ENCODE results near the gene TRIM62.
A peak's percentile ranks its signal among the peaks of the same experiment; 100 is the strongest.

Gene TRIM62

DNA sequence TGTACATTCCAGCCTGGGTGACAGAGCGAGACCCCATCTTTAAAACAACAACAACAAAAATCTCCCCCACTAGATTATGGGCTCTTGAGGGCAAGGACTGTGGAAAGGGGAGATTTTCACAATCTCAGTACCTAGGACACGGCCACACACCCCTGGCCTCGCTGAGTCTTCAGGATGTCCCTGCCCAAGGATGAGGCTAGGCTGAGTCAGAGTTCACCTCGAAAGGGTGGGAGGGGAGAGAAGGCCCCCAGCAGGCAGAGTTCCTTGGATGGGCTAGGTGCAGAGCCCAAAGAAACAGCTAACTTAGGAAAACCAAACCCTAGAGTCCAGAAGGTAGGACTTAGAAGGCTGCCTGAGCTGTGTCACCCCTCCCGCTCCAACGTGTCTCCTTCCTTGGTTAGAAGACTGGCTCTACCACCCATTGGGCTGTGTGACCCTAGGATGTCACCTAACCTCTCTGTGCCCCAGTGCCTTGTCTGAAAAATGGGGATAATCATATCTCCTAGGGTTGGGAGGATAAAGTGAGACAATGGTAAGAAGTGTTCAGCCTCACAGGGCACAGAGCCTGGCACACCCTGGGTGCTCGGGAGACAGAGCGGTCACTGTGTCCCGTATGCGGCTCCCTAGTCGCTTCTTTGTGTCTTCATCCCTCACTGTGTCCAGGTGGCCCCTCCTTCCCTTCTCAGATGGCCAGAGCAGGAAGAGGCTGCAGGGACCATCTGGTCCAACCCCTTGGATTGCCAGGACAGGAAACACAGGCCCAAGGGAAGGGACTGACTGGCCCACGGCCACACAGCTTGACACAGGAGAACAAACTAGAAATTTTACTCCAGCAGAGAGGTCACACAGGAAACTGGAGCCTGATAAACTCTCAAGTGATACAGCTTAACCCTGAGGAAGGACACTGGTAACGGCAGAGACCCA, 11.2 kb downstream of the TRIM62 start:
- H3K9me3 Mint-ChIP-seq = no peaks in the 10 kb centered on the region
- ATAC-seq = peak; percentile 46
- H3K4me1 Mint-ChIP-seq = peaks cover 27% of the 10 kb centered on the region
- H3K36me3 Mint-ChIP-seq = peaks cover 6% of the 10 kb centered on the region
- H3K4me3 Mint-ChIP-seq = no peak overlapping the region
- H3K27ac Mint-ChIP-seq = peak overlapping the region; percentile 75
- no peak for DNase-seq (ENCODE audit: low spot score in 2 of 2)

DNA sequence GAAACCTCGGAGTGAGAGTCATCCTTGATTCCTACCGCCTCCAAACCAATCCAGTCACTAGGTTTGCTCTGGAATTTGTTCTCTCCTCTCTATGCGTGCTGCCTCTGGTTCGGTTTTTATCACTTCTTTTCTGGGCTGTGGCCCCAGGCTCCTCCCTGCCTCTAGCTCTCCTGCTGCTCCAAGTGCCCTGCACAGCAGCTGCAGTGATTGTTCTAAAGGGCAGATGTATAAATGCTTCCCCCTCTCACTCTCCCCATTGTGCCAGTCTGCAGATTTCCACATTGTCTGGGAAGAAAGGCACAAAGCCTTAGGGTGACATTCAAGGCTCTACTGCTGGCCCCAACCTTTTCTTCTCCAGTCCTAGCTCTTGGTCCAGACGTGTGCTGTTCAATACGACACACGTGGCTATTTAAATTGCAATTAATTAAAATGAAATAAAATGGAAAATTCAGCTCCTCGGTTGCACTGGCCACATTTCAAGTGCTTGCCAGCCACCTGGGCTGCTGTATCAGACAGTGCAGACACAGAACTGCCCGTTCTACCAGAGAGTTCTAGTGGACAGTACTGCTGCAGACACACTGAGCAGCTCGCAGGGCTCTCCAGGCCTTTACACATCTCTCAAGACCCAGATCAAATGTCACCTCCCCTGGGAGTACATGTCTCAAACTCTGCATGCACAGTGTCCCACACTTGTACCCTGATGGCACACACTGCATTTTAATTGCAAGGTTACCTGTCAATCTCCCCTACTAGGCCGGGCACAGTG, 12.4 kb downstream of the TRIM62 start:
- Mint-ChIP-seq H3K4me1 (peaks cover 29% of the 10 kb centered on the region), H3K36me3 (peaks cover 6% of the 10 kb centered on the region), H3K27ac (peak overlapping the region; percentile 75), H3K4me3 (no peak overlapping the region), H3K9me3 (no peaks in the 10 kb centered on the region)
- no peak for ATAC-seq
- DNase-seq (ENCODE audit: low spot score in 2 of 2) = no peak

DNA sequence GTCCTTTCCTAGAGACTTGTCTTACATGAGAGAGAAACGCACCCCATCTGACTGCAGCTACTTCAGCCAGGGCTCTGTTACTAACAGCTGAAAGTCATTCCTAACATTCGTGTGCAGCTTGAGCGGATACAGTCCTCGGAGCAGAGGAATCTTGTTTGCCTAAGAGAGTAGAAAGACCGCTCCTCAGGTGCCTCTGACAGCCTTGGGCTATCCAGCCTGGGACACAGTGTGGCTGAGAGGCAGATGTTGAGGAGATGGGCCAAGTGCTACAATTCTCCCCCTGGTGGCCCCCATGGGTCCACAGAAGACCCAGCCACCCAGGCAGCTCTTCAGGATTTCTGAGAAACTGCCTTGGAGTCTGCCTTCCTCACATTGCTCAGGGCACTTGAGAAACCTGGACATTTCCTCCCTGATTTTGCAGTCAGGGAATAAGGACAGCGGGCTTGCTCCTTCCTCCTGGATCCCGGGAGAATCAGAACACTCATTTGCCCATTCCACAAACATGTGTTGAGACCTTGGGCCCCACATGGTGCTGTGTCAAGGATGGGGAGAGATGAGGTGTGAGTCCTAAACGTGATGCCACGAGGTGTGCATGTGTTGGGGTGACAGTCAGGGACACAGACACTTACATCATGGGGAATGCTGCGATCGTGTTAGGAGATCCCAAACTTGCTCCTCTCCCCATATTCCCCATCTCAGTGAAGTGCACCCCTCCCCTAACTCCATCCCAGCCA, 13.1 kb downstream of the TRIM62 start:
- Mint-ChIP-seq H3K27ac (no peak overlapping the region), H3K36me3 (peaks cover 6% of the 10 kb centered on the region), H3K4me1 (peaks cover 29% of the 10 kb centered on the region), H3K4me3 (no peak overlapping the region), H3K9me3 (no peaks in the 10 kb centered on the region)
- no peak for ATAC-seq
- DNase-seq (ENCODE audit: low spot score in 2 of 2) = no peak

DNA sequence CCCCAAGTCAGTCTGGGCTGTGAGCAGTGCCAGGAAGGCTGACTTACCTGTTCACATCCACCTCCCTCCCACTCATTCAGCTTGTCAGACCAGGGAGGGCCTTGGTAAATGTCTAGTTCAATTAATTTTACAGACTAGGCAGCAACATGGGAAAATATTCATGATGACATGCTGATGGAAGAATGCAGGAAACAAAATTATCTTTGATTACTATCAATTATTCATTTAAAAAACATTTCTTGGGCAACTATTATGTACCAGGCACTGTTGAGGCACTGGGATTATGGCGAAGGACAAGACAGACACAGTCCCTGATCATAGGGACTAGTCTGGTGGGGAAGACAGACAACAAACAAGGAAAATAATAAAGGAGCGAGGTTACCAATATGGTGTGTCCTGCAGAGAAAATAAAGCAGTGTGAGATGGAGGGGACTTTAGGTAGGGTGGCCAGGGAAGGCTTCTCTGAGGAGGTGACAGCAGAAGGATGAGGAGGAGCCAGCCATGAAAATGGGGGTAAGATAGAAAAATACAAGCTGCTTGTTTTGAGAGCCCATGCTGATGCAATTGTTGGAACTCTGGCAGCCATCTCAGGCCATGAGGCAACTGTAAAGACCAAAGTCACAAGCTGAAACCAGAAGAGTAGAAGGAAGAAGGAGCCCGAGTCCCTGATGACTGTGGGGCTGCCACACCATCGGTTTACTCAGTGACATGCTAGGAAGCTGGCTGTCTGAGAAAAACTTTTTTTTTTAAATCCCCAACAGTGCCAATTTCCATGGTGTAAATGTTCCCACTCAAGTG, 14.0 kb downstream of the TRIM62 start:
- no peak overlapping the region for H3K4me3 Mint-ChIP-seq
- DNase-seq (ENCODE audit: low spot score in 2 of 2) = no peak
- peaks cover 24% of the 10 kb centered on the region for H3K4me1 Mint-ChIP-seq
- no peaks in the 10 kb centered on the region for H3K9me3 Mint-ChIP-seq
- ATAC-seq = no peak
- H3K27ac Mint-ChIP-seq = no peak overlapping the region
- peaks cover 6% of the 10 kb centered on the region for H3K36me3 Mint-ChIP-seq

DNA sequence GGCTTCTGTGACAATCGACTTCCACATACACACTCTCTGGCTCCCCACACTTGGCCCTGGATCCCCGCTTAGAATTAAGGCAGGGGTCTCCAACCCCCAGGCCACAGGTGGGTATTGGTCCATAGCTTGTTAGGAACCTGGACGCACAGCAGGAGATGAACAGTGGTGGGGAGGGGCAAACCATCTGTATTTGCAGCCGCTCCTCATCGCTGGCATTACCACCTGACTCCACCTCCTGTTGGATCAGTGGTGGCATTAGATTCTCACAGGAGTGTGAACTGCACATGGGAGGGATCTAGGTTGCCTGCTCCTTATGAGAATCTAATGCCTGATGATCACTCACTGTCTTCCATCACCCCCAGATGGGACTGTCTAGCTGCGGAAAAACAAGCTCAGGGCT, 16.0 kb downstream of the TRIM62 start:
- Mint-ChIP-seq H3K27ac (peak overlapping the region; percentile 71), H3K4me3 (no peak overlapping the region), H3K9me3 (no peaks in the 10 kb centered on the region), H3K4me1 (peaks cover 19% of the 10 kb centered on the region), H3K36me3 (peaks cover 6% of the 10 kb centered on the region)
- DNase-seq (ENCODE audit: low spot score in 2 of 2) (no peak), ATAC-seq (no peak)

DNA sequence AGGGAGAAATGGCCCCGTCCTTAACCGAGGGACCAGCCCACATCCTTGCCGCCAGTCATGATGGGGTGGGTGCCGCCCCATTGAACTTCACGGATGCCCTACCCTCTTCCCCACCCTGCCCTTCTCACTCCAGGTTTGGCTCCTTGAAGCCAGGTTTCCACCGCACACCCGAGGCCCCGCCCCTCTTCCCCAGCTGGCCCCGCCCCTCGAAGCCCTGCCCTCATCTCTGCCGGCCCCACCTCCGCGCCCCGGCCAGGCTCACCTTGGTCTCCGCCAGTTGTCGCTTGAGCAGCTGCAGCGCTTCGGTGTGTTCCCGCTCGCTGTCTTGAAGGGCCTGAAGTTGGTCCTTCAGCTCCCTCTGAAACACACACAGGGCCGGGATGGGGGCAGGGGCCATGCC, 16.6 kb downstream of the TRIM62 start:
- Mint-ChIP-seq H3K4me1 (peaks cover 13% of the 10 kb centered on the region), H3K4me3 (no peak overlapping the region), H3K9me3 (no peaks in the 10 kb centered on the region), H3K27ac (peak overlapping the region; percentile 71), H3K36me3 (peaks cover 6% of the 10 kb centered on the region)
- ATAC-seq (no peak), DNase-seq (ENCODE audit: low spot score in 2 of 2) (no peak)

DNA sequence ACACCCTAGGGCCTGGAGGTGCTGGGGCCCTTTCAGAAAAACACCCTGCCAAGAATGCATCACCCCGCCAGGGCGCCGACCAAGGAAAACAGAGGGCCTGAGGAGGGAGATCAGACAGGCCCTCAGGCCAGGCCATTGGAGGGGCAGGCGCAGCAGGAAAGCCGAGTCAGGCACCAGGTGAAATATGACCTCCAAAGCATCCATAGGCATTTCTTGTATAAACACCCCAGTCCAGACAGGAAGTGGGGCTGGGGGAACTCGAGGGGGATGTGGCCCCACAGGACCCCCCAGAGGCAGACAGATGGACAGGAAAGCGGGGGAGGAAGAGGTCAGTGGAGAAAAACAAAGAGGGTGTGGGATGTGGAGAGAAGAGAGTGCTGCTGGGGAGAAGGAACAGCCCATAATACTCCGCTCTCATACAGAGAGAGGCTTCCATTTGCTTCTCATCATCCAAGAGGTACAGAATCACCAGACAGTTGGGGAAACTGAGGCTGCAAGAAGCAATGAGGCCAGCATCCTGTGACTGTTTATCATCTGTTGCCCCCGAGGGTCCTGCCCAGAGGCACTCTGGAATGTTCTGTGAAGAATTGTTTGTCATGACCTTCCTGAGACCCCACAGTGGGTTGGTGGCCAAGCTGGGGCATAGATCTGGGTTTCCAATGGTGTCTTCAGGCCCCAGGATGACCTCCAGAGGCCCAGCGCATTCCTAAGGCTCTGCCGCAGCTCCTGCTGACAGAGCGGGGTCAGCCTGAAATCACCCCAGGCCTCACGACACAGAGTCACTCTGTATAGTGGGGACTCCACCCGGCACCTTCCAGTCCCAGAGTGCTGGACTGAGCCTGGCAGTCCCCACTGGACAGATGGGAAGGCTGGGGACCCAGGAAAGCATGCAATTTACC, 18.0 kb downstream of the TRIM62 start:
- Mint-ChIP-seq H3K36me3 (peaks cover 6% of the 10 kb centered on the region), H3K4me3 (no peak overlapping the region), H3K27ac (peak overlapping the region; percentile 33), H3K9me3 (no peaks in the 10 kb centered on the region), H3K4me1 (peaks cover 5% of the 10 kb centered on the region)
- DNase-seq (ENCODE audit: low spot score in 2 of 2) = no peak
- ATAC-seq = no peak

DNA sequence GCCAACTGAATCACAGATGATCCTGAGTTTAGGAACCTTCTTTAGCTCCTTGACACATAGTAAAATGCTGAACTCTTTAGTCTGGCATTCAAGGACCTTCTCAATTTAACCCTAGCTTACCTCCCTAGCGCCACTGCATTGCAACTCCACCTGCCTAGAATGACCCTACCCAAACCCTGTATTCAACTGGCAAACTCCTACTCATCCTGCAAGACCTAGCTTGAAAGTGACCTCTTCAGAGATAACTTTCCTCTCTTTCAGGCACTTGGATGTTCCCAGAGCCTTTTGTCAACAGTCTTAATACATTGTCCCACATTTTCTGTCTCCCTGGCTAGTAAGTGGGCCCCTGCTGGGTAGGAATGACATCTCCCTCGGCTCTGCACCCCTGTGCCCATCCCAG, 19.7 kb downstream of the TRIM62 start:
- Mint-ChIP-seq H3K4me1 (peaks cover 5% of the 10 kb centered on the region), H3K36me3 (peaks cover 6% of the 10 kb centered on the region), H3K27ac (peak overlapping the region; percentile 75)

DNA sequence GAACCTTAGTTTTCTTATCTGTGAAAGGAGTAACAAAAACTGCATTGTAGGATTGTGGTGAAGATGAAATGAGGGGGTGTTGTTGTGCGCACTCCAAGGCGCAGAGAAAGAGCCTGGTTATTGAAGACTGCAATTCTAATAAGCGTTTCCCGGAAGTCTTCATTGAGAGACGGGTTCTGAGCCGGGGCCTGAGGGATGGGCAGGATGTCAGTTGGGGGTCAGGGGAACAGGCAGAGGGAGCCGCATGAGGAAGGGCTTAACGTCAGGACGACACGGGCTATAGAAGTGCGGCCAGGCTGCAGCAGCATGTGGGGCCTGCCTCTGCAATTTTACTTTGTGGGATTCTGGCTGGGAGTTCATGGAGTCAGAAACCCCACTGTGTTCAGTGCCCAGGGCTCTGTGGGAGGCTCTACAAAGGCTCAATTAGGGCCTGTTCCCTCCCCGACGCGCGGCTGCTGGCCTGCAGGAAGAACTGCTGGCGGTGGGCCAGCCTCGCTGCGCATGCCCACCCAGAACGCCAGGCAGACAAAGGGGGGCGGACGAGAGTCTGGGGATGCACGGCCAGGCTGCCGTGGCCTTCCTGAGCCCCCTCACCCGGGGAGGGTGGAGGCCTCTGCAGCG, 20.7 kb downstream of the TRIM62 start:
- no peak for DNase-seq (ENCODE audit: low spot score in 2 of 2)
- Mint-ChIP-seq H3K9me3 (no peaks in the 10 kb centered on the region), H3K36me3 (no peaks in the 10 kb centered on the region)

More for the DNA sequence above, 19.7 kb downstream of the TRIM62 start:
- H3K9me3 Mint-ChIP-seq = no peaks in the 10 kb centered on the region
- no peak for ATAC-seq
- no peak for DNase-seq (ENCODE audit: low spot score in 2 of 2)
- no peak overlapping the region for H3K4me3 Mint-ChIP-seq

DNA sequence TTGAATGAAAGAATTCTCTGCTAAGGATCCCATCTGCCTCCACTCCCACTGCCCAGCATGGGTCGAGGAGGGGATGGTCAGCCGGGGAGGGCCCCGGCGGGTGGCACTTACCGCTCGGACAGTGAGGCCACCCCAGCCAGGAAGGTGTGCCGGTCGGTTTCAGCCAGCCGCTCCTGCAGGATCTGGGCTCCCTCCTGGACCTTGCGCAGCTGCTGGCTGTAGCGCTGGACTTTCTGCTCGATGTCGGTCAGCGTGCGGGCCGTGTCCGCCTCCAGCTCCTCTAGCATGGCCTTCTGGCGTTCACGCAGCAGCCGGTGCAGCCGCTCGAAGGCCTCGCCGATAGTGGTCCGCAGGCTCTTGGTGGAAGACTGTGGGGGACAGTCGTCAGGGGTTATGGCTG, 22.3 kb downstream of the TRIM62 start:
- no peak for ATAC-seq
- Mint-ChIP-seq H3K4me3 (no peak overlapping the region), H3K36me3 (no peaks in the 10 kb centered on the region), H3K27ac (peak overlapping the region; percentile 53), H3K4me1 (no peaks in the 10 kb centered on the region), H3K9me3 (no peaks in the 10 kb centered on the region)
- DNase-seq (ENCODE audit: low spot score in 2 of 2) = no peak

More for the DNA sequence above, 20.7 kb downstream of the TRIM62 start:
- Mint-ChIP-seq H3K4me1 (peaks cover 5% of the 10 kb centered on the region), H3K27ac (no peak overlapping the region), H3K4me3 (no peak overlapping the region)
- ATAC-seq = no peak

DNA sequence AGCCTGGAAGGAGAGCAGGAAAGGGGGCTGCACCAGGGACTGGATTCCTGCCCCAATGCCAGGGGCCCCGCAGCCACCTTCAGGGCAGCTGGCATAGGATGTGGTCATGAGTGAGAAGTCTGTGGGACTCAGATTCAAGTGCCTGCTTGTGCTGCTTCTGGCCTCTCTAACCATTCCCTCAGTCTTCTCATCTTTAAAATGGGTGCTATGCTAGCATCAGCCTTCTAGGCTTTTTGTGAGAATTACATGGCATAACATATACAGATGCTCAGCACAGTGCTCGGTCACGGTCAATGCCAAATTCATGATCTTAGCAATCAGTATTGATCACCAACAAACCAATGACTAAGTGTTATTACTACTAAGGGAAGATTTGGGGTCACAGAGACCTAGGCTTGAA, 23.5 kb downstream of the TRIM62 start:
- Mint-ChIP-seq H3K4me1 (no peaks in the 10 kb centered on the region), H3K36me3 (no peaks in the 10 kb centered on the region), H3K4me3 (no peak overlapping the region), H3K9me3 (no peaks in the 10 kb centered on the region), H3K27ac (no peak overlapping the region)
- ATAC-seq (no peak), DNase-seq (ENCODE audit: low spot score in 2 of 2) (no peak)

DNA sequence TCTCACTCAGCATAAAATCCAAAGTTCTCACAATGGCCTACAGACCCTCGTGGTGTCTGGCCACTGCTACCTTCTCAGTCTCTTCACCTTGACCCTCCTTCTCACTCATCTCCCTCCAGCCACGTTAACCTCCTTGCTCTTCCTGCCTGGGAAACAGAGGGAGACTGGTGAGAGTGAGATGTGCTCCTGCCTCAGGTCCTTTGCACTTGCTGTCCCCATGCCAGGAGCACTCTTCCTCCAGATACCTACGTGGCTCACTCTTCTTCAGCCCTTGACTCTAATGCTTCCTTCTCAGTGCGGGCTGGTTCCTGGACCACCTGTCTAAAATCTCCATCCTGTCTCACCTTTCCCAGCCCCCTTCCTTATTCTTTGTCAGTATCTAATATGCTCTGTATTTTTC, 24.7 kb downstream of the TRIM62 start:
- no peak overlapping the region for H3K4me3 Mint-ChIP-seq
- no peaks in the 10 kb centered on the region for H3K9me3 Mint-ChIP-seq
- no peaks in the 10 kb centered on the region for H3K4me1 Mint-ChIP-seq
- peaks cover 5% of the 10 kb centered on the region for H3K36me3 Mint-ChIP-seq
- DNase-seq (ENCODE audit: low spot score in 2 of 2) (no peak), ATAC-seq (no peak)
- H3K27ac Mint-ChIP-seq = peak overlapping the region; percentile 5

DNA sequence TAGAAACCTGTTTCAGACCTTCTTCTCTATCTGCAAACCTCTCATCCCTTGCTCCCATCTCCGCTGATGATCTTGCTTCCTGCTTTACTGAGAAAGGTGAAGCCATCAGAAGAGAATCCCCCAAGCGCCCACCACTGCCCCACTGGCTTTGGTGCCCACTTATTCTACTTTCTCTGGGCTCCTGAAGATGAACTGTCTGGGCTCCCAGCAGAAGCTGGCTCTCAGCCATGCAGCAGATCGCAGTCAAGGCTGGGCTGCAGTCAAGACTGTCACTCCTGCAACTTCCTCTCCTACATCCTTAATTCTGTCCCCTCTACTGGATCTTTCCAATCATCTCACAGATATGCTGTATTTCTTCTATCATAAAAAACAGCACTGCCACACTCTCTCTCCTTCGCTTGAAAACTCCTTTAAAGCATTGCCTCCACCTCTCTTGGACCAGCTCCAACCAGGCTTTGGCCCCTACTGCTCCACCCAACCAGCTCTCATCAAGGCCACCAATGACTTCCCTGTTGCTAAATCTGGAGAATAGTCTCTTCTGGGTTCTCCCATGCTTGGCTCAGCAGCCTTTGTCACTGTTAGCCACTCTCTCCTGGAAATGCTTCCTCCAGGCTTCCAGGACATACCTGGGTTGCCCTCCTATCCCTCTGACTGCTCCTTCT, 25.8 kb downstream of the TRIM62 start:
- H3K9me3 Mint-ChIP-seq = no peaks in the 10 kb centered on the region
- H3K4me3 Mint-ChIP-seq = no peak overlapping the region
- peak overlapping the region; percentile 5 for H3K27ac Mint-ChIP-seq
- DNase-seq (ENCODE audit: low spot score in 2 of 2) (no peak), ATAC-seq (no peak)
- no peaks in the 10 kb centered on the region for H3K4me1 Mint-ChIP-seq
- H3K36me3 Mint-ChIP-seq = peaks cover 8% of the 10 kb centered on the region

Measured in stimulated activated effector memory CD8-positive, alpha-beta T cell treated with anti-CD3 and anti-CD28 coated beads, Interleukin-12 subunit alpha, Interleukin-12 subunit beta, amount 100 ng/mL, for 72 hours (primary cell).